ENCODE results near the gene USP11.

DNA sequence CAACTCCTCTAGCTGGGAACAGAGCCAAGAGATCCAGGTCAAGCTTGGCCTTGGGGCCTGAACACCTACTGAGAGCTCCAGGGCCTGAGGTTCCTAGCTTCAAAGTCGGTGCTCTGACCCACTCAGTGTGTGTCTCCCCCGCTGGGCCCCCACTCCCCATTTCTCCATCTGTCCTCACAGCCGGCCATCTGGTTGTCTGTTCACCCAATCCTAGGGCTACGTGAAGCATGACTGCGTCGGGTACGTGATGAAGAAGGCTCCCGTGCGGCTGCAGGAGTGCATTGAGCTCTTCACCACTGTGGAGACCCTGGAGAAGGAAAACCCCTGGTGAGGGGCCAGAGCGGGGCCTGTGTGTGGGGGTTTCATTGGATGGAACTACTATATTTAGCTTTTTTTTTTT is 12.3 kb downstream of the USP11 start:
- TF ChIP-seq POLR2A (IDR thresholded peaks at IDR 0.05): no peak
- no peak for TF ChIP-seq EP300 (IDR thresholded peaks at IDR 0.05)
- TF ChIP-seq, protein P1, sequence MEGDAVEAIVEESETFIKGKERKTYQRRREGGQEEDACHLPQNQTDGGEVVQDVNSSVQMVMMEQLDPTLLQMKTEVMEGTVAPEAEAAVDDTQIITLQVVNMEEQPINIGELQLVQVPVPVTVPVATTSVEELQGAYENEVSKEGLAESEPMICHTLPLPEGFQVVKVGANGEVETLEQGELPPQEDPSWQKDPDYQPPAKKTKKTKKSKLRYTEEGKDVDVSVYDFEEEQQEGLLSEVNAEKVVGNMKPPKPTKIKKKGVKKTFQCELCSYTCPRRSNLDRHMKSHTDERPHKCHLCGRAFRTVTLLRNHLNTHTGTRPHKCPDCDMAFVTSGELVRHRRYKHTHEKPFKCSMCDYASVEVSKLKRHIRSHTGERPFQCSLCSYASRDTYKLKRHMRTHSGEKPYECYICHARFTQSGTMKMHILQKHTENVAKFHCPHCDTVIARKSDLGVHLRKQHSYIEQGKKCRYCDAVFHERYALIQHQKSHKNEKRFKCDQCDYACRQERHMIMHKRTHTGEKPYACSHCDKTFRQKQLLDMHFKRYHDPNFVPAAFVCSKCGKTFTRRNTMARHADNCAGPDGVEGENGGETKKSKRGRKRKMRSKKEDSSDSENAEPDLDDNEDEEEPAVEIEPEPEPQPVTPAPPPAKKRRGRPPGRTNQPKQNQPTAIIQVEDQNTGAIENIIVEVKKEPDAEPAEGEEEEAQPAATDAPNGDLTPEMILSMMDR (IDR thresholded peaks at IDR 0.05): no peak
- no peak for TF ChIP-seq POLR2AphosphoS5 (IDR thresholded peaks at IDR 0.05)

Data from sigmoid colon (tissue), 4 donors.